ENCODE data around the gene TNFRSF8.
"Not testable (repeated sequence)": the region's sequence is repeated elsewhere in the genome, so short reads cannot be mapped to it uniquely, and the experiment has no call there.

The TNFRSF8 gene

DNA sequence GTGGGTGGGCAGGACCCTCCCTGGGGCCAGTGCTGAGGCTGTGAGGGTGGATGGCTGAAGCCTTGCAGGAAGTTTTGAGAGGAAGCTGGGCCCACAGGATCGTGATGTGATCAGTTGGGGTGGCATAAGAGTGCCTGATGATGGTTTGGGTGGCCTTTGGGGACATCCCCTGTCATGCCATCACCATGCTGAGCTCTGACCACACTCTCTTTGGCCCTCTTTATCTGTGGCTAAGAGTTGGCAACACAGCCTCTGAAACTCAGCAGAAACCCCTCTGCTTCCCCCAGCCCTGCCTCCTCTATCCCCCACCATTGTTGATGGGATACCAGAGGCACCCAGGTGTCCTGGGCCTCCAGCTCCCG is 24.0 kb upstream of the TNFRSF8 start:
- no peak for DNase-seq

- not testable (repeated sequence) for DNase-seq
Observed at GRCh38 chr1:12039824-12040456, 23.2 kb upstream of the TNFRSF8 start.

DNA sequence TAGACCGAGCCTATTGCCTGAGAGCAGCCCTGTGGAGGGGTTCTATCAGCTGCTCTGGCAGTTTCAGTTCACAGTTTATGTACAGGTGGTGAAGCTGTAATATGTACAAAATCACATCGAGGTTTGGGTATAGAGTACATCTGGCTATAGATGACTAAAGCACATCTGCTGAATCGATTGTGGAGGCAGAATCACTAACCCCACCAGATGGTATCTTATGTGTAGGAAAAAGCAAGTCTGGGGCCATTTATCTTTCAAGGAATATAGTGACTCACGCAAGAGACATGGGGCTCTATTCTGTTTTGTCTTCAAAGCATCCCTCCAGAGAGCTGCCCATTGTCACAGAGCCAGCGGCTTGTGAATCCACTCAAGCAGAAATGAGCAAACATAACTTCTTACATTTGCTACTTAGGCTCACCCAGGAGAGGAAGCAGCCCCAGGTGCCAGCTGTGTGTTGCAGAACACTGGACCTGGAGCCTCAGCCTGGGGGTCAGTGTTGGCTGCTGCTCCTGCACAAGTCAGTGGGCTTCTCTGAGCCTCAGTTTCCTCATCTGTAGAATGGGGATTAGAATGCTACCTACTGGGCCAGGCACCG is 22.5 kb upstream of the TNFRSF8 start:
- DNase-seq = no peak

DNA sequence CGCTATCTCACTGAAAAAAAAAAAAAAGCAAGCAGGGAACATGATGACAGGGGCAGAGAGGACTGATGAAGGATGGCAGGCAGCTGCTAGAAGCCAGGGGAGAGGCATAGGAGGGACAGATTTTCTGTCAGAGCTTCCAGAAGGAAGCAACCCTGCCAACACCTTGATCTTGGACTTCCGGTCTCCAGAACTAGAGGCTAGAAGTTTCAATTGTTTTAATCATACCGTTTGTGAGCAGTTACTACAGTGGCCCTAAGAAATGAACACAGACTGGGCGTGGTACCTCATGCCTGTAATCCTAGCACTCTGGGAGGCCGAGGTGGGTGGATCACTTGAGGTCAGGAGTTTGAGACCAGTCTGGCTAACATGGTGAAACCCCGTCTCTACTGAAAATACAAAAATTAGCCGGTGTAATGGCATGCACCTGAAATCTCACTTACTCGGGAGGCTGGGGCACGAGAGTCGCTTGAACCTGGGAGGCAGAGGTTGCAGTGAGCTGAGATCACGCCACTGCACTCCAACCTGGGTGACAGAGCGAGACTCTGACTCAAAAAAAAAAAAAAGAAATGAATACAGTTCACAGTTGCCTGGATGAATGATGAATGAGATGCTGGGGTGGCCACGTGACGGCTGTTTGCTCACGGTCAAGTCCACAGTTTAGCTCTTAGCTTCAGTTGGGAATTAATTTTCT is 18.8 kb upstream of the TNFRSF8 start:
- not testable (repeated sequence) for DNase-seq

- DNase-seq = no peak
Observed at GRCh38 chr1:12046749-12047119, 16.4 kb upstream of the TNFRSF8 start.

- DNase-seq = no peak
Observed at GRCh38 chr1:12047120-12047876, 15.8 kb upstream of the TNFRSF8 start.

DNA sequence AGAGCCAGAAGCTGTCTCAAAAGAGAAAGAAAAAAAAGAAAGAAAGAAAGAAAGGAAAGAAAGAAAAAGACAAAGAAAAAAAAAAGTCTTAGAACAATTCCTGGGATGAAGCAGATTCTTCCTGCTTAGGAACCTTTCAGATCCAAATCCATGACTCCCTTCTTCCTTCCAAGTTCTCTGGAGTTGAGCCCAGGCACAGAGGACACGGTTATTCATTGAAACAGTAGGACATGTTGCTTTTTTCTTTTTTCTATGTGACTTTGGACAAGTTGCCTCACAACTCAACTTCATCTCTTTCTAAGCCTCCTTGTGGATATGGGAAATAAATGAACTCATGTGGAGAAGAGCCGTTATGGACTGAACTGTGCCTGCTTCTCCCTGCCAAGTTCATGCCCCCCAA is 14.7 kb upstream of the TNFRSF8 start:
- DNase-seq = no peak

GRCh38 chr1:12049616-12050015 is 13.5 kb upstream of the TNFRSF8 start:
- no peak for DNase-seq

DNA sequence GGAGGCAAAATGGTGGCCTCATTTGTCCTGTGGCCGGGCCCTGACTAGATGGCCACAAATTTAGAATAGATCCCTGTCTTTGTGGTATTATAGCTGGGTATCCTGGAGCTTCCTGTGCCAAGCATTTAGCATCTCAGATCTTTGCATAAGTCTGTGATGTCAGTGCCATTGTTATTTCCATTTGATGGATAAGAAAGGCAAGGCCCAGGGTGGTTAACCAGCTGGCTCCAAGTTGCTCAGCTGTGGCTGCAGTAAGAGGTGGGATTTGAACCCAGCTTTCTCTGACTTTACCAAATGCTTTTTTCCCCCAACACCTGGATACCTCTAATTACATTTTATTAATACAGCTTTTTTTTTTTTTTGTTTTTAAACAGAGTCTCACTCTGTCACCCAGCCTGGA is 11.7 kb upstream of the TNFRSF8 start:
- DNase-seq = no peak

GRCh38 chr1:12052008-12052573 is 11.0 kb upstream of the TNFRSF8 start:
- DNase-seq = no peak

DNA sequence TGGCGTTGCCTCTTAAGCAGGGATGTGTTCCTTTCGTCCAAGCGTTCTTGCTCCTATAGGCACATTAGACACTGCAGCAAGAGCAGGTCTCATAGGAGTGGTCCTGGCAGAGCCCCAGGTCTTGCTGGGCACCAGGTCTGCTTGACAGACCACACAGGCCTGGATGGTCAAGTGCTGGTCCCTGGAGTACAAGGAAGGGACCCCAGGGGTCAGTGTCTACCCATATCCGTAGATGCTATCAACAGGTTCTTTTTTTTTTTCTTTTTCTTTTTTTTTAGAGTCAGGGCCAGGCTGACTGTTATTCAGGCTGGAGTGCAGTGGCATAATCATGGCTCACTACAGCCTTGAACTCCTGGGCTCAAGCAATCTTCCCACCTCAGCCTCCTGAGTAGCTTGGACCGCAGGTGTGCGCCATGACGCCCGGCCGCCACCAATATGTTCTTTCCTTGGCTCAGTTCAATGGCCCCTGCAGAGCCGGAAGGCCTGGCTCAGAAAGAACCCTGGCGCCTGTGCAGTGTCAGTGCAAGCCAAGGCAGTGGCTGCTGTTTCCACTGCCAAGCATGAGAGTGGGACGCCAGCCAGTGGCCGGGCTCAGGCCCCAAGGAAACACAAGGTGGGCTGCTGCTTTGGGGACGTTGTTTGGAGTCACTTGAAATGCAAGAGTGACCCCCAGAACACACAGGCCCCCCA is 10.0 kb upstream of the TNFRSF8 start:
- DNase-seq = no peak

GRCh38 chr1:12053752-12054548 is 9.2 kb upstream of the TNFRSF8 start:
- DNase-seq = no peak

DNA sequence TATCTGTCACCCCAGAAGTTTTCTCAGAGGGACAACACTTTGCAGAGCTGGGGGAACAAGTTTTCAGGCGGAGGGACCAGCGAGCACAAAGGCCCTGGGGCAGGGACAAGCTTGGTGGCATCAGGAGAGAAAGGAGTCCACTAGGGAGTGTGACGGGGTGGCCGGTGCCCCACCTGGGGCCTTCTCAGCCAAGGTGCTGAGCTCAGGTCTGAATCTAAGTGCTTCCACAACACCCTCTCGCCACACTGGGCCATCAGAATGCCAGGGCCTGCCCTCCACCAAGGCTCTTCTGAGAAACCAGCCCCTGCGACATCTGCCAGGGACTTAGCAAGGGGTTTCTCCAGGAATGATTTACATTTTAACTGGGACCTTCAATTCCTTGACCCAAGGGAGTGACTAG is 7.8 kb upstream of the TNFRSF8 start:
- no peak for DNase-seq

DNA sequence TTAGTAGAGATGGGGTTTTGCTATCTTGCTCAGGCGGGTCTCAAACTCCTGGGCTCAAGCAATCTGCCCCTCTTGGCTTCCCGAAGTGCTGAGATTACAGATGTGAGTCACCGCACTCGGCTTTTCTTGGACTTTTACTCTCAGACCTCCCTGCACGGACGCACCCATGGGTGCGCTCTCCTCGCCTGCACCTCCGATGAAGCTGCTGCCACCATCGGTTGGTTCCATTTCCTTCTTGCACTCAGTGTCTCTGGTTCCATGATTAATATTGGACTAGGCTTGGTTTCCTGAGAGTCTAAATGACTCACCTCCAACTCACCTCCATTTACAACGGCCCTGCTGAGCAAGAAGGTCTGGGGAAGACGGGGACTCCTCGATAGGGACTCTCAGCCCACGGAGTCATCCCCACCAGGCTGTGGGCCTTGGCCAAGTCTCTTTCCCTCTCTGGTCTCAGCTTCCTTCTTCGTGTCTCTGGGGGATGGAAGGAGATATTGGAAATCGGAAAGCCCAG is 6.7 kb upstream of the TNFRSF8 start:
- DNase-seq = no peak

- DNase-seq = no peak
Observed at GRCh38 chr1:12057382-12057781, 5.7 kb upstream of the TNFRSF8 start.

DNA sequence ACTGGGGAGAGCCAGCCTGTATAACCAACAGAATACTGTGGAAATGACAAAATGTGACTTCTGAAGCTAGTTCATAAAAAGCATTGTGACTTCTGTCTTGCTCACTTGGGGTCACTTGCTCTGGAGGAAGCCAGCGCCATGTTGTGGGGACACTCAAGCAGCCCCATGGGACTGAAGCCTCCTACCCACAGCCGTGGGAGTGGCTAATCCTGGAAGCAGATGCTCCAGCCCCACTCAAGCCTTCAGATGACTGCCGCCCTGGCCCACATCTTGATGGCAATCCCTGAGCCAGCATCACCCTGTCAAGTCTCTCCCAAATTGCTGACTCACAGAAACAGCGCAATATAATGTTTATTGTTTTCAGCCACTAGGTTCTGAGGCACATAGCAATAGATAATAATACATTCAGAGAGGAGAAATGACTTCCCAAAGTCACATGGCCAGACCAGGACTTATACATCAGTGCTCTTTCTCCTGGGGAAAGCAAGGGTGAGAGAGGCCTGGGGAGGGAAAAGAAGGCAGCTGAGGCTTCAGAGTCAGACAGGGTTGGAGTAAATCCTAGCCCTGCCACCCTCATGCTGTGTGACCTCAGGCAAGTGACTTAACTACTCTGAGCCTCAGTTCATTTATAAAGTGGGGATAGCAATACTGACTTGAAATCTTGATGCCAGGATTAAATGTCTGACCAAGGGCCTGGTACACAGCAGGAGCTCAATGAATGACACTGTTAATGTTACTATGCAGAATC is 5.0 kb upstream of the TNFRSF8 start:
- DNase-seq = no peak

DNA sequence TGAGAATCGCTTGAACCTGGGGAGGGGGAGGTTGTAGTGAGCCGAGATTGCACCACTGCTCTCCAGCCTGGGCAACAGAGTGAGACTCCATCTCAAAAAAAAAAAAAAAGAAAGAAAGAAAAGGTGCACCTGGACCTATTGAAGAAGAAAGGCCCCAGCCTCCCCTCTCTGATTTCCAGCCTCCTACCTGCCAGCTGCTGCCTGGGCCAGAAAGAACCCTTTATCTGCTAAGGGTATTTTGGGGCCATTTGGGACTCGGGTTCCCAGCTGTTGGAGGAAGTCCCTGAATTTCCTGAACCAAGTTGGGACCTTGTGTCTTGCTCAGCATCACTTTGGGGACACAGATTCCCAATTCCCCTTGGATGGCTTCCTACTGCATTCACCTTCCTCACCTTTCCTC is 3.9 kb upstream of the TNFRSF8 start:
- no peak for DNase-seq

- no peak for DNase-seq
Observed at GRCh38 chr1:12059722-12060464, 3.2 kb upstream of the TNFRSF8 start.

- DNase-seq = no peak
Observed at GRCh38 chr1:12060500-12060899, 2.6 kb upstream of the TNFRSF8 start.
